ENCODE results near the gene GLIS1. TPM values are rescaled to one million over a fixed set of nuclear protein-coding genes. Genes with fewer than 3 reads are reported as not detected.

GLIS1 gene
- total RNA-seq, 1 donor from 2014 or later: 17.4 TPM

DNA sequence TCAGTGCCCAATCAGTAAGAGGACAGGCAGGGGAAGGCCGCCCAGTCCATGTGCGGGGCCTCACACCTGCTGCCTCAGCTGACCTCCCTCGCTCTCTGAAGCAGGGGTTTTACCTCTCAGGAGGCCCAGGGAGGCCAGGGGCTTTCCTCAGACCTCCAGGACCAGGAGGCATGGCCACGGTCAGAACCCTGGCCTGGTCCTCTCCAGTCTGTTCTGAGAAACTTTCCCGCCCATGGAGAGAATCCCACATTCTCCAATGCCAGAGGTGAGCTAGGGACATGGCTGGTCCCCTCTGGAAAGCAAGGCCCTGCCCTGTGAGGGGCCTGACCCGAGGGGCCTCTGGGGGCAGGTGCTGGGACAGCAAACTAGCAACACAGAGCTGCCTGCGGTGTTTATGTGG, 211.6 kb downstream of the GLIS1 start:
- peaks cover 27% of the 10 kb centered on the region for H3K4me1 Mint-ChIP-seq (ENCODE audit: low read depth)
- DNase-seq (ENCODE audit: low spot score): no peak
- TF ChIP-seq, protein P1, sequence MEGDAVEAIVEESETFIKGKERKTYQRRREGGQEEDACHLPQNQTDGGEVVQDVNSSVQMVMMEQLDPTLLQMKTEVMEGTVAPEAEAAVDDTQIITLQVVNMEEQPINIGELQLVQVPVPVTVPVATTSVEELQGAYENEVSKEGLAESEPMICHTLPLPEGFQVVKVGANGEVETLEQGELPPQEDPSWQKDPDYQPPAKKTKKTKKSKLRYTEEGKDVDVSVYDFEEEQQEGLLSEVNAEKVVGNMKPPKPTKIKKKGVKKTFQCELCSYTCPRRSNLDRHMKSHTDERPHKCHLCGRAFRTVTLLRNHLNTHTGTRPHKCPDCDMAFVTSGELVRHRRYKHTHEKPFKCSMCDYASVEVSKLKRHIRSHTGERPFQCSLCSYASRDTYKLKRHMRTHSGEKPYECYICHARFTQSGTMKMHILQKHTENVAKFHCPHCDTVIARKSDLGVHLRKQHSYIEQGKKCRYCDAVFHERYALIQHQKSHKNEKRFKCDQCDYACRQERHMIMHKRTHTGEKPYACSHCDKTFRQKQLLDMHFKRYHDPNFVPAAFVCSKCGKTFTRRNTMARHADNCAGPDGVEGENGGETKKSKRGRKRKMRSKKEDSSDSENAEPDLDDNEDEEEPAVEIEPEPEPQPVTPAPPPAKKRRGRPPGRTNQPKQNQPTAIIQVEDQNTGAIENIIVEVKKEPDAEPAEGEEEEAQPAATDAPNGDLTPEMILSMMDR (IDR thresholded peaks at IDR 0.05): no peak
- H3K36me3 Mint-ChIP-seq (ENCODE audit: low read depth): peaks cover 21% of the 10 kb centered on the region
- H3K9me3 Mint-ChIP-seq (ENCODE audit: low read depth): no peaks in the 10 kb centered on the region
- no peak overlapping the region for H3K4me3 Mint-ChIP-seq (ENCODE audit: unreplicated experiment)
- H3K27me3 Mint-ChIP-seq (ENCODE audit: low read depth): no peaks in the 10 kb centered on the region
- peak overlapping the region; percentile 94 for H3K27ac Mint-ChIP-seq (ENCODE audit: unreplicated experiment)

DNA sequence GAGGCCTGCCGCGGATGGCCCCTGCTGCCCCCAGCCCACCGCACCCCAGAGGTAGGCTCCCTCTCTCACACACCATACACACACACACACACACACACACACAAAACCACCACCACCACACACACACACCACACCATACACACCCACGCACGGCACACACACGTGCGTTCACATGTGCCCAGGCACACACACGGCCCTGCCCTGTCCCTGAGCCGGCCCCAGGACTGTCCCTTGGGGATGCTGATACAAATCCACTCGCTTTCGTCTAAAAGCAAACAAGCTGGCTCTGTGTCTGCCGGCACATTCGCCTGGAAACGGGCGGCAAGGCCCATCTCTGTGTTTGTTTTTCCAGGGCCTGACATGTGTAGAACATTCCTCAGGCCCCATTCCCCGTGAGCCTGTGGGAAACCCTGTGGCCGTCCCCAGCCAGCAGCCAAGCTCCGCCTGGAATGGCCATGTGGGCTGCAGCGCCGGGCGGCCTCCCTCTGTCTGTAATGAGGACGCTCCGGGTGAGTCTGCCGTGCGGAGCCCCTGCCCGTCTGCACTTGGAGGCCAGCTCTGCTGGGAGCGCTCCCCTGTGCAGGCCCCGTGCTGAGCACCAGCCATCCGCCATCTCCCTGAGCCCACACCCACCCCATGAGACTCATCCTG, 212.4 kb downstream of the GLIS1 start:
- DNase-seq (ENCODE audit: low spot score): peak; percentile 99
- Mint-ChIP-seq H3K27me3 (ENCODE audit: low read depth) (no peaks in the 10 kb centered on the region), H3K9me3 (ENCODE audit: low read depth) (no peaks in the 10 kb centered on the region), H3K4me3 (ENCODE audit: unreplicated experiment) (peak overlapping the region; percentile 48), H3K27ac (ENCODE audit: unreplicated experiment) (peak overlapping the region; percentile 94), H3K4me1 (ENCODE audit: low read depth) (peaks cover 27% of the 10 kb centered on the region), H3K36me3 (ENCODE audit: low read depth) (peaks cover 21% of the 10 kb centered on the region)
- TF ChIP-seq, protein P1 (IDR thresholded peaks at IDR 0.05): no peak

DNA sequence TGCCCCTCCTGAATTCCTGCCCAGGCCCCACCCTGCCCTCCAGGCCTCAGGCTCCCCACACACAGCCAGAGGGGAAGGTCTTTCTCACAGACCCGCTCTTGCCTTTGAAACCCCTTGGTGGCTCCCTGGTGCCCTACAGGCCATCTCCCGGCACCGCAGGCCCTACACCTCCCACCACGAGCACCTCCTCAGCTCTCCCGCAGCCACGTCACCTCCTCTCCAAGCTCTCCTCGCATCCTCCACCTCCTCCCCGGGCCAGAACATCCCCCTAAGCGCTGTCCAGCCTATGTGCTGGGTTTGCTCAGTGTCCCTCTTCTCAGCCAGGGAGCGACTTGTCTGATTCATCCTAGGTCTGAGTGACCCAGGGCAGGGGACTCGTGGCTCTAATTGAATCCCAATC, 213.4 kb downstream of the GLIS1 start:
- no peak for DNase-seq (ENCODE audit: low spot score)
- Mint-ChIP-seq H3K27ac (ENCODE audit: unreplicated experiment) (peak overlapping the region; percentile 94), H3K27me3 (ENCODE audit: low read depth) (no peaks in the 10 kb centered on the region), H3K4me3 (ENCODE audit: unreplicated experiment) (no peak overlapping the region), H3K9me3 (ENCODE audit: low read depth) (no peaks in the 10 kb centered on the region), H3K36me3 (ENCODE audit: low read depth) (peaks cover 24% of the 10 kb centered on the region), H3K4me1 (ENCODE audit: low read depth) (peaks cover 27% of the 10 kb centered on the region)
- TF ChIP-seq, protein P1 (IDR thresholded peaks at IDR 0.05): no peak

DNA sequence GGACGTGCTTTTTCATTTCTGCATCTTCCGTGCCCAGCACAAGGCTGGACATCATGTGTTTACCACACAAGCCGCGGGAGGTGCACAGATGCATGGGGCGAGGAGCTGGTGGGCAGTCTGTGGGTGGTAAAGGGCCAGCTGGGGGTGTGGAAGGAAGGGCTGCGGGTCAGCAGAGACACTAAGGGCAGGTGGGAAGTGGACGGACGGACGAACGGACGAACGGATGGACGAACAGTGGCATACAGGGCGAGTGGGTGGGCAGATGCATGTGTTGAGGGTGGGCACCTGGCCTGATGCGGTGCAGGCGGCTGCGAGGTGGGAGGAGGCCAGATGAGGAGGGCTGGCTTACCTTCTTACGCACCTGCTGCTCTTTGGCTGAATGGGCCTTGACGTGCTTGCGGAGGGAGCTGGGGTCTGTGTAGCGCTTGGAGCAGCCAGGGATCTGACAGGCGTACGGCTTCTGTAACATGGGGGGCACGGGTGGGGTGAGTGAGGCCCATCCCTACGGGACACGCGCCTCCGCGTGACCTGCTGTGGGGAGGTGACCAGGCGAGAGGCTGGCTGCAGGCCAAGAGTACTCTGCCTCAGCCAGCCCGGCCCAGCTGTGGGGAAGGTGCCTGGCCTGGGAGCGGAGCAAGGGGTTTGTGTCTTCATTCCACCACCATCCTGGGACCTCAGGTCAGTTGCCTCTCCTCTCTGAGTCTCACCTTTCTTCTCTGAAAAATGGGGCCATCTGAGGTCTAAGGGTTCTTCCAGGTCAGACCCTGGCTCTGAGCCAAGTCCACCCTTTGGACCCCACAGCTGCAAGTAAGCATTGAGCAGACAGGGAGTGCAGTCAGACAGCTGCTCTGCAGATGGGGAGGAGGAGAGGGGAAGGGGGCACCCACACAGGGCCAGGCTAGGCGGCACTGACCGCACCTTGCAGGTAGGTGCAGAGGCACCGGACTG, 214.3 kb downstream of the GLIS1 start:
- Mint-ChIP-seq H3K36me3 (ENCODE audit: low read depth) (peaks cover 30% of the 10 kb centered on the region), H3K4me1 (ENCODE audit: low read depth) (peaks cover 33% of the 10 kb centered on the region), H3K9me3 (ENCODE audit: low read depth) (no peaks in the 10 kb centered on the region), H3K4me3 (ENCODE audit: unreplicated experiment) (no peak overlapping the region), H3K27me3 (ENCODE audit: low read depth) (peaks cover 2% of the 10 kb centered on the region), H3K27ac (ENCODE audit: unreplicated experiment) (no peak overlapping the region)
- DNase-seq (ENCODE audit: low spot score): no peak
- TF ChIP-seq, protein P1 (IDR thresholded peaks at IDR 0.05): no peak

DNA sequence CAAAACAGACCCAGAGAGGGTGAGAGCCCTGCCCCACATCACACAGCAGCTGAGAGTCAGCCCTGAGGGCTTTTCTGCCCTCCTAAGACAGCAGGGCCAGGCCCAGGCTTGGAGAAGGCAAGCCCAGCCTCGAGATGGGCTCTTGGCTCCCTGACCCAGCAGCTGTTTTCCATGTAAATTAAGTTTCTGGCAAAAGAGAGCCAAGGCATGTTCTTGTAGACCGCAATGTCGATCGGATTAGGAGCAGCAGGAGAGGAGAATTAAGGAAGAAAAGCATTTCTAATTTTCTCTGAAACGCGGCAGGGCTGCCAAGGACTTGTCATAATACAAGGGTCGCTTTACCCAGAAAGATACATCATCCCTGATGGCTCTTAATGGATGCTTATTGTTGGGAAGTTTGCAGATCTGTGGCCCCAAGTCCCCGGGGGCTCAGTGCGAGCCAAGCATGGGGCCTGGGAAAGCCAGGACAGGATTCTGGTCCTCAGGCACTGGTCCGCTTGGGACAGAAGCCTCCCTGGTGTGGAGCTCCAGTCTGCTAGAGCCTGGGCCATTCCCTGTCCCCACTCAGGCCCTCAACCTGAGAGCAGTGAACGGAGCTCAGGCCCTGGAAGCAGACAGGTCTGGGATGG, 216.9 kb downstream of the GLIS1 start:
- Mint-ChIP-seq H3K36me3 (ENCODE audit: low read depth) (peaks cover 43% of the 10 kb centered on the region), H3K4me1 (ENCODE audit: low read depth) (peaks cover 28% of the 10 kb centered on the region), H3K27me3 (ENCODE audit: low read depth) (peaks cover 2% of the 10 kb centered on the region), H3K27ac (ENCODE audit: unreplicated experiment) (no peak overlapping the region), H3K9me3 (ENCODE audit: low read depth) (no peaks in the 10 kb centered on the region), H3K4me3 (ENCODE audit: unreplicated experiment) (no peak overlapping the region)
- TF ChIP-seq, protein P1 (IDR thresholded peaks at IDR 0.05): no peak
- DNase-seq (ENCODE audit: low spot score): no peak
